Smooth muscle cell (in vitro differentiated cells): ENCODE results near the gene RELN. TPM values are rescaled to one million over a fixed set of nuclear protein-coding genes. Genes with fewer than 3 reads are reported as not detected.

ENCODE experiments used
- DNase-seq: peaks from one replicate; lab custom pipeline; 2025; ENCODE audit not compliant: unreplicated experiment; lab: John Stamatoyannopoulos, UW
- H2AFZ ChIP-seq: fragments of 200-600 bp; sonication (generic); 2 replicates; pipeline ENCODE4 v1.6.0; 2016; ENCODE audit warnings: antibody characterized with exemption, low read depth, mild to moderate bottlenecking
- H3F3A ChIP-seq: fragments of 200-600 bp; sonication (generic); 2 replicates; pipeline ENCODE4 v1.6.0; 2017; ENCODE audit warnings: antibody characterized with exemption, low read depth
- H3K27ac ChIP-seq: fragments of 200-600 bp; sonication (generic); 2 replicates; pipeline ENCODE4 v1.5.1; 2016; ENCODE audit warnings: low read depth, mild to moderate bottlenecking
- H3K27me3 ChIP-seq: fragments of 200-600 bp; sonication (generic); 2 replicates; pipeline ENCODE4 v1.6.1; 2016; ENCODE audit warnings: low read depth, mild to moderate bottlenecking
- H3K36me3 ChIP-seq: fragments of 200-600 bp; sonication (generic); 2 replicates; pipeline ENCODE4 v1.5.1; 2016; ENCODE audit warnings: low read depth
- H3K4me1 ChIP-seq: fragments of 200-600 bp; sonication (generic); 2 replicates; pipeline ENCODE4 v1.5.1; 2016; ENCODE audit warnings: low read depth
- H3K4me2 ChIP-seq: fragments of 200-600 bp; sonication (generic); 2 replicates; pipeline ENCODE4 v1.6.0; 2016; ENCODE audit warnings: mild to moderate bottlenecking
- H3K4me3 ChIP-seq: fragments of 200-600 bp; sonication (generic); 2 replicates; pipeline ENCODE4 v1.5.1; 2016; ENCODE audit warnings: mild to moderate bottlenecking
- H3K79me2 ChIP-seq: fragments of 200-600 bp; sonication (generic); 2 replicates; pipeline ENCODE4 v1.6.0; 2016; ENCODE audit warnings: low read depth, mild to moderate bottlenecking
- H3K9ac ChIP-seq: fragments of 200-600 bp; sonication (generic); 2 replicates; pipeline ENCODE4 v1.6.0; 2016; ENCODE audit warnings: low read depth
- H3K9me3 ChIP-seq: fragments of 200-600 bp; sonication (generic); replicated peaks from 2 replicates; pipeline ENCODE4 v1.5.1; 2016; ENCODE audit warnings: low read depth
- H4K20me1 ChIP-seq: fragments of 200-600 bp; sonication (generic); 2 replicates; pipeline ENCODE4 v1.6.0; 2016; ENCODE audit warnings: low read depth
- CTCF ChIP-seq: fragments of 200-600 bp; sonication (generic); IDR thresholded peaks from 2 replicates; pipeline ENCODE4 v1.5.1; 2017; ENCODE audit warnings: borderline replicate concordance, mild to moderate bottlenecking, antibody characterized with exemption; ENCODE audit not compliant: insufficient read depth, poor library complexity, severe bottlenecking
- WGBS: methylation state at CpG from one replicate; pipeline ENCODE4 v1.1.7; 2016; ENCODE audit warnings: low lambda C conversion rate; 5-methylcytosine and 5-hydroxymethylcytosine counted together
- polyA plus RNA-seq: library from polyadenylated mRNA; unstranded; fragments of >200 nt; fragmentation: Nextera tagmentation; extraction: Ambion mirVana; gene quantifications from 2 replicates; pipeline ENCODE4 v1.2.1, GENCODE V29; 2016
- total RNA-seq: library from RNA; depleted of rRNA; stranded (reverse); fragments of >200 nt; gene quantifications from 2 replicates; pipeline ENCODE4 v1.2.3, GENCODE V29; 2014

The RELN gene
- total and polyA plus RNA-seq, 2 experiments from 2014 or later = 0.90 TPM; not detected in 1

- 78% methylated on average over 5 of the region's 5 CpGs for WGBS
- no peak overlapping the region for H2AFZ ChIP-seq
- H3F3A ChIP-seq = no peaks in the 10 kb centered on the region
- no peaks in the 10 kb centered on the region for H4K20me1 ChIP-seq
- H3K27me3 ChIP-seq = no peaks in the 10 kb centered on the region
- no peaks in the 10 kb centered on the region for H3K9me3 ChIP-seq
- H3K27ac ChIP-seq = no peak overlapping the region
- H3K9ac ChIP-seq = no peak overlapping the region
- DNase-seq = no peak
- no peak for TF ChIP-seq CTCF
- no peaks in the 10 kb centered on the region for H3K79me2 ChIP-seq
- no peaks in the 10 kb centered on the region for H3K36me3 ChIP-seq
- H3K4me2 ChIP-seq = no peak overlapping the region
- no peaks in the 10 kb centered on the region for H3K4me1 ChIP-seq
- no peak overlapping the region for H3K4me3 ChIP-seq
These were observed 178.2 kb downstream of the RELN start for GRCh38 chr7:103811290-103811689.

- WGBS = 87% methylated on average over 11 of the region's 11 CpGs
- DNase-seq = no peak
- H3K36me3 ChIP-seq = no peaks in the 10 kb centered on the region
These were observed 179.2 kb downstream of the RELN start for GRCh38 chr7:103810112-103810744.

GRCh38 chr7:103809229-103809994, 180.0 kb downstream of the RELN start:
- H3K79me2 ChIP-seq = no peaks in the 10 kb centered on the region
- no peaks in the 10 kb centered on the region for H3K36me3 ChIP-seq
- no peaks in the 10 kb centered on the region for H3K27me3 ChIP-seq
- H3K27ac ChIP-seq = no peak overlapping the region
- no peak for DNase-seq
- no peak overlapping the region for H2AFZ ChIP-seq
- 63% methylated on average over 6 of the region's 6 CpGs for WGBS
- no peaks in the 10 kb centered on the region for H4K20me1 ChIP-seq
- no peak for TF ChIP-seq CTCF
- no peaks in the 10 kb centered on the region for H3K4me1 ChIP-seq
- no peaks in the 10 kb centered on the region for H3F3A ChIP-seq
- H3K9me3 ChIP-seq = no peaks in the 10 kb centered on the region
- H3K9ac ChIP-seq = no peak overlapping the region
- no peak overlapping the region for H3K4me3 ChIP-seq
- H3K4me2 ChIP-seq = no peak overlapping the region

More at GRCh38 chr7:103810112-103810744, 179.2 kb downstream of the RELN start:
- Histone ChIP-seq H3K27me3 (no peaks in the 10 kb centered on the region), H4K20me1 (no peaks in the 10 kb centered on the region), H3K27ac (no peak overlapping the region), H3K4me1 (no peaks in the 10 kb centered on the region), H3K4me3 (no peak overlapping the region), H3K9me3 (no peaks in the 10 kb centered on the region), H3K9ac (no peak overlapping the region), H3K79me2 (no peaks in the 10 kb centered on the region), H2AFZ (no peak overlapping the region), H3F3A (no peaks in the 10 kb centered on the region), H3K4me2 (no peak overlapping the region)
- no peak for TF ChIP-seq CTCF
